ENCODE data around the gene MAP2K1.

Gene MAP2K1

DNA sequence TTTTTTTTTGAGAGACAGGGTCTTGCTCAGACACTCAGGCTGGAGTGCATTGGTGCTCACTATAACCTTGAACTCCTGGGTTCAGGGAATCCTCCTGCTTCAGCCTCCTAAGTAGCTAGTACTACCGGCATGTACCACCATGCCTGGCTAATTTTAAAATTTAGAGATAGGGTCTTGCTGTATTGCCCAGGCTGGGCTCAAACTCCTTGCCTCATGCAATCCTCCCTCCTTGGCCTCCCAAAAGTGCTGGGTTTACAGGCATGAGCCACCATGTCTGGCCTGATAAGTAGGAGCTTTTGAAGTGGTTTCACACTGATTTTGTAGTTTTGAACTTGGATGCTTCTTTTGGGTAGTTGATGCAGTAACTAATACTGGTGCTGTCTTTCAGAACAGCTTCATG is 7.8 kb downstream of the MAP2K1 start:
- no peak for DNase-seq

DNA sequence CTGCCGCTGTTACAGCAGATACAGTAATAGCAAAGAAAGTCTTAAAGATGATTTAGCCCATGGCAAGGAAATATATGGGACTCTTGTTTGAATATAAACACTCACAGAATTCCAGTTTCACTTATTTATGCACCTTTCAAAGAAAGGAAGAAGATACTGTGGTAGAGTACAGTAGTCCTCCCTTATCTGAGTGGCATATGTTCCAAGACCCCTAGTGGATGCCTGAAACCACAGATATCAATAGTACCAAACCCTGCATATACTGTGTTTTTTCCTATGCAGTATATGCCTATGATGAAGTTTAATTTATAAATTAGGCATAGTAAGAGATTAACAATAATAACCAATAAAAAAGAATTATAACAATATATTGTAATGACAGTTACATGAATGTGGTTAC is 8.2 kb downstream of the MAP2K1 start:
- DNase-seq, result no peak

DNA sequence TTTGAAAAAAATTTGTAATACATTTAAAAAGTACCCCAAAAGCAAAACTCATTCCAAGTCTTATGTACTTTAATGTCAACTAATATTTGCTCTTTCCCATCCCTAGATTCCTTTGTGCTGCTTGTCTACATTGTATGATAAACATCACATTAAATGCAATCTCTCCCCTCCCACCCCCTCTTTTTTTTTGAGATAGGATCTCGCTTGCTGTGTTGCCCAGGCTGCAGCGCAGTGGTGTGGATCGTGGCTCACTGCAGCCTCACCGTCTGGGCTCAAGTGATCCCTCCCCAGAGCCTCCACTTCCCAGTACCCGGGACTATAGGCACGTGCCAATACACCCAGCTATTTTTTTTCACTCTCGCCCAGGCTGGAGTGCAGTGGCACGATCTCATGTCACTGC is 12.6 kb downstream of the MAP2K1 start:
- DNase-seq, result no peak

DNA sequence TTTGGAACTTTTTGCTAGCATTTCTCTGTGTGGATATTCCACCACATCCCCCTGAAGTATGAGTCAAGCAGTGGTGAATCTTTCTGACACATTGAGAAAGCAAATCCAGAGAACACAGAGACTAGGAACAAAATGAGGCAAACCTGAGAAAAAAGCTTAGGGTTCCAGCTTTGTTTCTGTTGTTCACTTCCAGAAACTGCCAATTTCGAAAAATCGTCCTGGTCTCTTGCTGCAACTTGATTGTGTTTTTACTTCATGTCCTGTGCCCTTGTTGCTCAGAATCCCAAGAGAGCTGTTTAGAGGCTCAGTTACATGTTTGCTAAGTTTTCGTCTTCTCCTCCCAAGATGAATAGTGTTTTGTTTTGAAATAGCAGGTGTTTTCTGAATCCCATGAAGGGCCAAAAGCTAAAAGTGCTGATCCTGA is 13.7 kb downstream of the MAP2K1 start:
- no peak for DNase-seq

DNA sequence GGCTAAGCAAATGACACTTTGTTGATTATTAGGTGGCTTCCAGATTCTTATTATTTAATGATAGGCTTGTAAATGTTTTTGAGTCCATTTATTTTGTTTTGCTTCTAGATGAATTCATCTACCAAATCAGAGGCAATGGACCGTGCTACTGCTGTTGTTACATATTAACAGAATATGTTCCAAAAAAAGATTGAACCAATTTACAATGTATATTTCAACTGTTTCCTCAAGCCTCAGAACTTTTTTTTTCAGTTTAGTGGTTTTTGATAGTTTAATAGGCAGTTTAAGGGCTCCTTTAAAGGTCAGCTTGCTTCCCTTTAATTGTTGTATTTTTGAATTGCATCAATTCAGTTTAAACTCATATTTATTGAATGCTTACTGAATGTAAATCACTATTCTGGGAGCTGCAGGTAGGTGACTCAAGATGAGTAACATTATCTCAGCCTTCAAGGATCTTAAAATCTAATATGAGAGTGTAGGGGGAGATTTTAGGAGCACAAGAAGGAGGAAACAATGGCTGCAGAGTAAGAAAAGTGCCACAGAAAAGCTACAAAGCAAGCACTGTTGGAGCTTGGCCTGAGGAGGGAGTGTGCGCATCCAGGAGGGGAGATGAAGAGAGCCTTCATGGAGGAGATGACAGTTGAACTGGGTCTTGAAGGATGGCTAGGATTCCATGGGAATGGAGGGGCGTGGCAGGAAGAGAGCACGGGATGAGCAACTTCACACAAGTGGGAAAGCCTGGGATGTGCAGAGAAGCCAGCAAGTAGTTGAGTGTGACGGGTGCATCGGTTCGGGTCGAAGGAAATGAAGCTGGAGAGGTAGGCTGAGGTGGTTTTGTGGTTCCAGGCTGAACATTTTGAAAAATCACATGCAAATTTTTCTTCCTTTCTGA is 14.7 kb downstream of the MAP2K1 start:
- no peak for DNase-seq

DNA sequence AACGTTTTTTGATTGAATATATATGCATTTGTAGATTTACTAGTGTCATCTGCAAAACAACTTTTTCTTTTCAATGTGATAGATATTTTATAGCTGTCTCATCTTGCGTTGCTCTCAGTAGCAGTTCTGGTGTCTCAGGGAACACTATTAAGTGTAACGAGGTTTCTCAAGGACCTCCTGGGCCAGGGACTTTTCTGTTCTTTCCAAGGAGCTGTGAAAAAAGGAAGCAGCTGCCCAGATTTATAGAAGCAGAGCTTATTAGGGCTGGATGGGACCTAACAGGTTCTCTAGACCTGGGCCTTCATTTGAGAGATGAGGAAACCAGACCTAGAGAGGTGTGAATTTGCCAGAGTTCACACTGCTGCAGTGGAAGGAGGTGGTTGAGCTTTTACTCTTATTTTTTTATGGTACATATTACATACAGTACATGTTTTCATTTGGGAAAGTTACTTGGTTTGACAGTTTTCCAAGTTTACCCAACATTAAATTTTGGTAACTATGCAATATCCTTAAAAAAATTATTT is 16.1 kb downstream of the MAP2K1 start:
- DNase-seq, result no peak

DNA sequence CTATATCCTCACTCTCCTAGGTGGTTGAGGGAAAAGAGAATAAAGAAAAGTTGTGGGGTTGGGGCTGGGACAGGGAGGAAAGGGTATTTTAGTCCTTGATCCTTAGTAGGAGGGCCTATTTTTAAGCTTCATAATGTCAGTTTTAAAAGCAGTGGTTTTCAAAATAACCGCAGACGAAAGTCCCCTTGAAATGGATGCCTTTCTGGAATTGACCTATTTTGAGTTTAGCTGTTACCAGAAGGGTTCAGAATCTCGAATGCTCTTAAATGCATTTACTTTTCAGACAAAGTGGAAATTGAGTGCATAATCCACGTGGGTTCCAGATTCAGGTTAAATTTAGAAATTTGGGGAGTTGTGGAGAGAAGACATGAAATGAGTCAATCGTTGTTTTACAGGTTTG is 16.6 kb downstream of the MAP2K1 start:
- no peak for DNase-seq

DNA sequence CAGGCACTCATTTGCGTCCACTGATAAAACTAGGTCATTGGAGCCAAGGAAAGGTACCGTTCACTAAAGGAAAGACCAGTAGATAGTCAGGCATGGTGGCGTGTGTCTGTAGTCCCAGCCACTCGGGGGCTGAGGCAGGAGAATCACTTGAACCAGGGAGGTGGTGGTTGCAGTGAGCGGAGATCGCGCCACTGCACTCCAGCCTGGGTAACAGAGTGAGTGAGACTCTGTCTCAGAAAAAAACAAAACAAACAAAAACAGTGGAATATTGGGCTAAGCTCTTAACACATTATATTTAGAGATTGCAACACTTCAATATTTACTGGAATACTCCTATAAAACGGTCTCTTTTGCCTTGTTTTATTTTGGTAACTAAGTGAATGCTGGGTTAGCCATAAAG is 17.4 kb downstream of the MAP2K1 start:
- no peak for DNase-seq

DNA sequence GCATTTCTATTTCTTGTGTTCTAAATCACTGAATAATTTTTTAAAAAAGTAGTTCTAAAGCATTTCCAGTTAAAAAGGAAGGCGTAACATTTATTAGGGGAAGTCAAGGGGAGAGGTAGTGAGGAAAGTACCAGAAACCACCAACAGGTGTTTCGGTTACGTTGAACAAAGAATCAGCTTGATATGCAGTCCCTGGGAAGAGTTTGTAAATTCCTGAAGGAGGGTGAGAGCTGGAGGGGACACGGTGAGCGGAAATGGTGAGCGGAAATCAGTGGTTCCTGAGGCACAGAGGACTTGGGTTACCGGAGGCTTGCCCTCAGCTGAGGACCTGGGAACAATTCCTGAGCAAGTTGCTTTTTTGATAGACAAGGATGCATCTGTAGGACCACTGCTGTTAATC is 17.8 kb downstream of the MAP2K1 start:
- no peak for DNase-seq

DNA sequence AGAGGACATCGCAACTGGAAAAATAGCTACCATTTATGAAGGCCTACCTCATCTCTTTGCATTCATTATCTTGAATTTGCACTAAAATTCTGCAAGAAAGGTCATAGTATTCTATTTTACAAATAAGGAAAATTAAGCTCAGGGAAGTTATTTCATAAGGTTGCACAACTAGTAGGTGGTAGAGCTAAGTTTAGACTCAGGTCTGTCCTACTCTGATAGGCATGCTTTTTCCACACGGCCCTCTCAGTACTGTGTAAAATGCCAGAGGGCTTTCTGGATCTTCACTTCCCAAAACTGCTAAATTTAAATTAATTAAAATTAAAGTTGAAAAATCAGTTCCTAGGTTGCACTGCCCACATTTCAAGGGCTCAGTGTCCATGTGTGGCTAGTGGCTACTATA is 18.3 kb downstream of the MAP2K1 start:
- DNase-seq, result peak; percentile 20 to 29

DNA sequence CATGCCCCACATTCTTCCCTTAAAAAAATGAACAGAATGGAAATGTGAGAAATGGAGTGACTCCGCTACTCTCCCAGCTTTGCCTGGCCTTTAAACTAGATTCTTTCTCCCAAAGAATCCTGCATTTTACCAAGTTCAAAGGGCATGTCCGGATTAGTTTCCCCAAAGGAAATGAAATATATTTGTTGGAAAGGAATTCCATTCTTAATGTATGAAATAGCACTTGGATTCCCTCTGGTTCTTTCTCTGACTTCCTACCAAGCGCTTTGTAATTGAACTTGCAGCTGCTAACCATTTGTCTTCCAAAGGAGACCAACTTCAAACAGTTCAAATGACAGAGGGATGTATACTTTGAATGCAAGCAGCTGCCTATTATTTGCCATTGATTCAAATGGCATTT is 18.9 kb downstream of the MAP2K1 start:
- DNase-seq, result no peak

DNA sequence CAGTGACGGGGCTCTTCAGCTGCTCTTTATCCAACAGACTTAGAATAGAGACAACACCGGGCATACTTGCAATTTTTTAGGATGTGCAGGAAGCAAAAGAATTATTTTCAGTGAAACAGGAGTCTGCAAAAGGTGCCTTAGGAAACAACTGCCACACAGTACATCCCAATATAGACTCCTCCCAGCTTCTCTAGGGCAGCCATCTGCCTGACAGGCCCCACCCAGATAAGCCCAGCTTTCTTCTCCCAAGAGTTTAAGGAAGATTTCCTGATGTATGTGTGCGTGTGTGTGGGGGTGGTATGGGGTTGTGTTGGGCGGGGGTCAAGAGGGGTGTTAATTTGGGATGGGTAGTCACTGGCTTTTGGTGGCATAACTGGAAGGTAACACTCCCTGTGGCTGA is 21.5 kb downstream of the MAP2K1 start:
- DNase-seq, result no peak

DNA sequence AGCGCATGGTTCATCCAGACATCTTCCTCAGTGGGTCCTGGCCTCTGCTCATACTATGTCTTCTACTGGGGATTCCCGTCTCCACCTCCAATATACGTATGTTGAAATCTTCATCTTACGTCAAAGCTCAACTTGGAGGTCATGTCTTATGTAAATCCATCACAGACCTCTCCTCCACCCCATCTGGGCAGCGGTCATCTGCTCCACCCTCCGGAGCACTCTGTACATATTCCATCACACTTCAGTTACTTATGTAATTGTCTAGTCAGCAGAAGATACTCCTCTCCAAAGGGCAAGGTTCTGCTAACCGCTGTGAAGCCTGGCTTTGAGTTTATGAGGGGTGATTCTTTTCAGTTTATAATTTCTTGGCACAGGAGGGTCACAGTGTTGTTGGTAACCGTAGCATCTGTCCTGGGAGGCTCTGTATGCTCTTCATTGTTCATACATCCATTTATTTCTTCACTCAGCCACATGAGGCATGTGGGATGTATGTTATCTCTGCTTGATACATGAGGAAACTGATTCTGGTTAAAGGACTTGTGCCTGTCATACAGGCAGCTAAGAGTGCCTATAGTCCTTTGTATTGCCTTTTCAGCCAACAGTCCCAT is 22.1 kb downstream of the MAP2K1 start:
- DNase-seq, result no peak

DNA sequence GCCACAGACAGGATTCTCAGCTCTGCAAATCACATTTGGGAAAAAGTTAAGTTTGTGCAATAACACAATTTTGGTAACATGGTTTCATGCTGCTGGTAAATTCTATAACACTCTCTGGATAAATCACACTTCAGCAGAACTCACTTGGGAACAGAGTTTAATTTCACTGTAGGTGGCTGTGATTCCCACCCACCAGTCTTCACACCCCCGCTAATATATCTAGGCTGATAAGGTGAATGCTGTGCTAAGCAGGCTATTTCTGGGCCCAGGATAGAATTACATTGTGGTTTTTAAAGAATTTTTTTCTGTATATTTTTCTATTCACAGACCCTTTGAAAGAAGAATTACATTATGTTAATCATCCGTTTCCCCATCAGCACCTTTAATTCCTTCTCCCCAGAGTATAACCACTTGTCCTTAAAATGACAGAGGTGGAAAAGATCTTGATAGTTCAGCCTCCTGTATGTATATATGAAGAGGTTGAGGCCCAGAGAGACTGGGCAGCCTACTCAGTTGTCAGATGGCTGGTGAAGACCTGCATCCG is 22.9 kb downstream of the MAP2K1 start:
- no peak for DNase-seq

DNA sequence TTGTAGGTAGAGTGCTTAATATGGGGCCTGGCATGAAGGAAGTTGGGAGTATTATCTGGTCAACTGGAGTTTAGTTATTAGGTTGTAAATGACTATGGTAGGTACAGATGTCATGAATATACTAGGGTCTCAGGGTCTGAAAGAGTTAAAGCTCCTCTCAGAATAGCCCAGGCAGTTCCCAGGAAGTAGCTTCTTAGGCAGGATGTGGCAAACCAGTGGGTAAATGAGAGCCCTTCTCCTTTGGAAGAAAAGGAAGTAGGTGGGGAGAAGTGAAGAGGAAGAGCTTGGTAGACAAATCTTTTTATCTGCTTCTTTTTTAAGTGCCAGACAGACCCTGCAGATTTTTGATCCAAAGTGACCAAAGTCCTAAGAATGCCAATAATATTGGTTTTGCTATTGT is 24.5 kb downstream of the MAP2K1 start:
- peak; percentile 60 to 63 for DNase-seq

DNA sequence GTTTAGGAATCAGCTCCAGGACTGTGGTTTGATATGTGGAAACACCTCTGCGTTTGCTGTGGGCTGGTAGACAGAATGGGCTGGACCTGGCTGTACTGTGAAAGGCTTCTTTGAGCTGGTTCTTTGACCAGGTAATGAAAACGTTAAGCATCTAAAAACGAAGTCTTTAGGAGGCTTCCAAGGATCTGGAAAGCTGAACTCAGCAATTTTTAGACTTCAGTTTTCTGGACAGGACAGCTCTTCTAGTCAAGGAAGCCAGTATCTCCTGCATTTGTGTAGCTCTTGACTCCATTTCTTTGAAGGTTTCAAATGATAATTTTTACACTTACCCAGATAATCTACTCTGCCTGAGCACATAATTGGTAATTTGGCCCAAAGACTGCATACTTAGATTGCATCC is 25.5 kb downstream of the MAP2K1 start:
- no peak for DNase-seq

DNA sequence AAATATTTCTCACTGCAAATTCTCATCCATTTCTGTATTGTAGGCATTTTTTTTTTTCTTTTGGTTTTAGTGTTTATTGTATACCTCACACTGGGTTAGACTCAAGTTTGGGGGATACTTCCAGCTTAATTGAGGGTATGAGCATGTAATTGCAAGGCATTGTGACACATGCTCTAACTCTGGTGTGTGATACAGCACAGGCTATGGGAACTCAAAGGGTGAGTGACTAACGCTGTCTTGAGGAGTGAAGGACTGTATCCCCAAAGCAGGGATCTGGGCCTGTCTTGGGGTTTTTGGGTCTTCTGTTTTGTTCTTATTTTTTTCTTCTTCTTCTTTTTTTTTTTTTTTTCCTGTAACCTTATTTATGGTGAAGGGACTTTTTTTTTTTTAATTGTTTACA is 26.9 kb downstream of the MAP2K1 start:
- no peak for DNase-seq

DNA sequence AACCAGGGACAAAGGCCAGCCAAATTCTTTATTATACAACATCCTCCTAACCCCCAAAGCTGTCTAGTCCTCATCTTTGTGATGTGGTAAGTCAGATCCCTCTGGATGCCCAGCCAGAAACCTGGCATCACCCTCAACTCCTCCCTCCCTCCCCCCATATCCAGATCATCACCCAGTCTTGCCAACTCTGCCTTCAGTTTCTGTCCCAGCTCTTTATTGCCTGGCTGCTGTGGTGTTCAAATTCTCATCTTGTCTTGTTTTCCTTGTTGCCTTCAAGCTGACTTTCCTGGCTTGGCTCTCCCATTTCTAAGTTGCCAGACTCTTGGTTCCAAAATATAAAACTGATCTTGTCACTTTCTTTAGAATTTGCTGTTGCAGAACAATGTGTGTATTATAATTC is 28.6 kb downstream of the MAP2K1 start:
- no peak for DNase-seq

DNA sequence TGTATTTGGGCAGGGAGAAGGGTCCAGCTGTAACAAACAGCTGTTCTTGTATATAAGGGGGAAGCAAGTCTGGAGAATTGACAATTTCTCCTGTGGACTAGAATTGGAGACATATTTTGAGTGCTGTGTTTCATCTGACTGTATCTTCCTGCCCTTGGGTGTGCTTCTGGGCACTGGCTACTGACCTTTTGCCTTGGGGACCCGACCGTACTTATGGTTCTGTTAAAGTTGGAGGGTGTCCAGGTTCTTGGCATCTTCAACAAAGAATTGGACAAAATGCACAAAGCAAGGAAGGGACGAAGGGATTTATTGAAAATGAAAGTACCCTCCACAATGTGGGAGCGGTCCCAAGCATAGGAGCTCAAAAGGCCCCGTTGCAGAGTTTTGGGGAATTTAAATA is 31.0 kb downstream of the MAP2K1 start:
- DNase-seq, result no peak

DNA sequence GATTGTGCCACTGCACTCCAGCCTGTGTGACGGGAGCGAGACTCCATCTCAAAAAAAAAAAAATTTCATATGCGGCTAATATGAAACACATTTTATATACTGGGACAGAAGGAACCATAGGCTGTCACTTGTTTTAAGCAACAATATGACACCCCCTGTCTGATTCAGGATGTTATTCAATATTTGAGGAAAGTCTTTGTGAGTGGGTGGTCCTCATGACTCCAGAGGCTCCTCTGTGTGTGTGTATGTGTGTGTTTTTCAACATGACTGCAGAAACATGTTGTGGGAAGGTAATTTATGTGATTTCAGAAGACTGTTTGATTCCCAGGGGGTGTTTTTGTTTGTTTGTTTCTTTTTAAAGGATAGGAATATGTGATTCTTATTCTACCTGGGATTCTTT is 32.8 kb downstream of the MAP2K1 start:
- no peak for DNase-seq

DNA sequence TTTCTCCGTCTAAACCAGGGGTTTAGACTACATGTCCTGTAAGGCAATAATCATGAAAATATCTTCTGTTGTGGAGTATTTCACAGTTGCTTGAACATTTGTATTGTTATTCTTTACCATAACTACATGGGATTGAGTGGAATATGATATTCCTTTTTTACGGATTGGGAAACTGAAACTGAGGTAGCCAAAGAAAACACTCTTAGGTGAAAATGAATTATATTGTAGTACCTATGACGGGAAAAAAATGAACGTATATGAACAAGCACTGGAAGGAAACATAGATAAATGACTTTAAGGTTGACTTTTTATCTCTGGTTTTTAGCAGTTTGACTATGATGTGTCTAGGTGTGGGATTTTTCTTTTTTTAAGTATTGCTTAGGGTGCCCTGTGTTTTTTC is 35.6 kb downstream of the MAP2K1 start:
- no peak for DNase-seq

DNA sequence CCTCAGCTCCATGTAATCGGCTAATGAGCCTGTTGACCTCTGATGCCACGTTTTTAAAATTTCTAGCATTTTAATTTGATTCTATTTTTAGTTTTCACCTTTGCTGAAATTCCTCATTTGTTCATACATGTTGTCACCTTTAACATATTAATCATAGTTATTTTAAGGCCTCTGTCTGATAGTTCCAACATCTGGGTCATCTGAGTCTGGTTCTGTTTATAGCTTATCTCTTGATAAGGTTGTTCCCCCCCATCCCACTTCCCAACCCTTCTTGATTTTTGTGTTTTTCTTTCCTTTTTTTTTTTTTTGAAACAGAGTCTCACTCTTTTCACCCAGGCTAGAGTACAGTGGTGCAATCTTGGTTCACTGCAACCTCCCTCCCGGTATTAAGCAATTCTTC is 36.4 kb downstream of the MAP2K1 start:
- no peak for DNase-seq

DNA sequence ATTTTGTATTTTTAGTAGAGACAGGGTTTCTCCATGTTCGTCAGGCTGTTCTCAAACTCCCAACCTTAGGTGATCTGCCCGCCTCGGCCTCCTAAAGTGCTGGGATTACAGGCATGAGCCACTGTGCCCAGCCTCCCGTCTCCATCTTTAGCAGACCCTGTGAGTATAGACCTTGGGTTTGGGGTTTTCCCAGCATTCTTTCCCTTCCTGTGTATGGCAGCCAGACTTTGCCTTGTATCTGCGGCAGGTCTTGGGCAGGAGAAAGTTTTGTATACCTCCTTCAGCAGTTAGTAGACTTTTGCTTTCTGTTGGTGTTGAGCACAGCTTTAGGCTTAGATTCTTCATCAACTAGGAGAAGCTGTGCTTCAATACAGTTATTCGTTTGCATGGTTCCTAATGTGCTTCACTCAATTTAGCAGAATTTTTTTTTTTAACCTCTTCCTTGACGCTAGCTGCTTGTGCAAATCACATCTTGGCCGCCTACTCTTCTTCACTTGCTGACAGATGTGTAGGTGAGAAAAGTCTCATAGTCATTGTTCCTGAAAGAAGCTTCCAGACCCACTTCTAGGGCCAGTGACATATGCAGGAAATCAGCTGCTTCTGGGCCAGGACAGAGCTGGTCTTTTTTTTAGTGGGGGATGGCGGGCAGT is 38.4 kb downstream of the MAP2K1 start:
- no peak for DNase-seq

DNA sequence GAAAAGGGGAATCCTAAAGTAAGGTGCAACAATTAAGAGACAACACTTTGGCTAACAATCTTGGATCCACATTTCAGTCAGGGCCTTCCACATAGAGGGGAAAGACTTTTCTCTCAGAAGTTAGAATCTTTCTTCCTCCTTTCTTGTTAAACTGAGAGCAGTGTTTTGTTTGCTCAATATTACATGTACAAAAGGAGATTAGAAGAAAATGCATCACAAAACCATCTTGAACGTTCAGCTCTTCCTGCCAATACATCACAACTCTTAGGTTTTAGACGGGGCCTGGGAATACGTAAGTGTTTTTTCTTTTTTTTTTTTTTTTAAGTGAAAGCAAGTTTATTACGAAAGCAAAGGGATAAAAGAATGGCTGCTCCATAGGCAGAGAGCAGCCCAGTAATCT is 39.1 kb downstream of the MAP2K1 start:
- no peak for DNase-seq
